SK-N-MC (cell line): Measurements from ENCODE around the gene FGF3.

Source experiments
- EZH2 ChIP-seq: fragments of 200-600 bp; sonication (generic); IDR thresholded peaks from one replicate; pipeline ENCODE4 v1.6.1; 2017; ENCODE audit warnings: antibody characterized with exemption
- POLR2AphosphoS5 ChIP-seq: IDR thresholded peaks from 2 replicates; pipeline ENCODE4 v1.6.1; 2012; ENCODE audit warnings: mild to moderate bottlenecking, low read depth, low read length, borderline replicate concordance

GRCh38 chr11:69859275-69859934, 40.2 kb upstream of the FGF3 start:
- no peak for TF ChIP-seq POLR2AphosphoS5
- TF ChIP-seq EZH2 = no peak
